ENCODE measurements around the gene ZNF507. TPM values are rescaled to one million over a fixed set of nuclear protein-coding genes. Genes with fewer than 3 reads are reported as not detected.

Gene ZNF507
- total and polyA plus RNA-seq, 5 experiments from 2014 or later = 7.9 to 51.5 (median 8.0) TPM

- Mint-ChIP-seq H3K27me3 (no peaks in the 10 kb centered on the region), H3K36me3 (peaks cover 4 to 70% (median 38%) of the 10 kb centered on the region in 3 donors)
- POLR2A ChIA-PET = interaction anchor here (0.6 kb wide), 1 partner anchor 18 kb away, joined by 6 read pairs; no protein-coding TSS in a partner anchor
These were observed 34.9 kb downstream of the ZNF507 start for GRCh38 chr19:32380269-32380668.

DNA sequence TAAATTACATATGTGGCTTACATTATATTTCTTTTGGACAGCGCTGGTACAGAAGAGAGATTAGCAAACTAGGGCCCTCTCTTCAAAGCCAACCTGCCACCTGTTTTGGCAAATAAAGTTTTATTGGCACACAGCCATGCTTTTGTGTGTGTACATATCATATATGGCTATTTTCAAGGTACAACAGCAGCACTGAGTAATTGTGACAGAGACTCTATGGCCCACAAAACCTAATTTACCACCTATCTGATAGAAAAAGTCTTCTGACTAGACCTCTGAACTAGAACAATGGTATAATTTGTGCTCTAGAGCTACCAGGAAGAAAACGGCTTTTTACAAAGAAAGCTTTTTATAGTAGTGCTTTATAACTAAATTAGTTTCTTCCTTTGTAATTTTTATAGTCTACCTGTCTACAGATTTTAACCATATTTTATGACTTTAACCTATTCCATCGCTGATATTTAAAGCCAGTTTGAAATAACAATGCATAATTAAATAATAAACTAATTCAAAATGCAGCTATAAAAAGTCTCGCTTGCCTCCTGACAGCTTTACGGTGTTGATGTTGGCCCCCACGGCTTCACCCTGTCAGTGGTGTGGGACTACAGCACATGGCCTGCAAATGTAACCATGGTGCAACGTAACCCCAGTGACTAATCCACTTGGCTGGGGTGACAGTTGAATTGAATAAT lies 42.4 kb downstream of the ZNF507 start:
- Mint-ChIP-seq H3K9me3 (no peaks in the 10 kb centered on the region), H3K36me3 (peaks cover 2 to 28% (median 9%) of the 10 kb centered on the region in 3 donors), H3K4me3 (no peak overlapping the region), H3K27me3 (no peaks in the 10 kb centered on the region), H3K27ac (no peak overlapping the region), H3K4me1 (peaks cover under 1 to 12% (median 3%) of the 10 kb centered on the region in 4 donors)
- DNase-seq = no peak
- no peak for ATAC-seq
- POLR2A ChIA-PET = interaction anchor here (2.2 kb wide), 1 partner anchor 18 kb away, joined by 8 read pairs; the partner anchor contains the start of gene DPY19L3

More at GRCh38 chr19:32380269-32380668, 34.9 kb downstream of the ZNF507 start:
- no peaks in the 10 kb centered on the region for H3K9me3 Mint-ChIP-seq
- H3K4me1 Mint-ChIP-seq = peaks cover 7 to 15% (median 10%) of the 10 kb centered on the region in 4 donors
- H3K4me3 Mint-ChIP-seq = no peak overlapping the region
- no peak for DNase-seq
- ATAC-seq = no peak
- H3K27ac Mint-ChIP-seq = peak overlapping the region in 3 of 10 donors; percentile 18 to 71 (median 22)

DNA sequence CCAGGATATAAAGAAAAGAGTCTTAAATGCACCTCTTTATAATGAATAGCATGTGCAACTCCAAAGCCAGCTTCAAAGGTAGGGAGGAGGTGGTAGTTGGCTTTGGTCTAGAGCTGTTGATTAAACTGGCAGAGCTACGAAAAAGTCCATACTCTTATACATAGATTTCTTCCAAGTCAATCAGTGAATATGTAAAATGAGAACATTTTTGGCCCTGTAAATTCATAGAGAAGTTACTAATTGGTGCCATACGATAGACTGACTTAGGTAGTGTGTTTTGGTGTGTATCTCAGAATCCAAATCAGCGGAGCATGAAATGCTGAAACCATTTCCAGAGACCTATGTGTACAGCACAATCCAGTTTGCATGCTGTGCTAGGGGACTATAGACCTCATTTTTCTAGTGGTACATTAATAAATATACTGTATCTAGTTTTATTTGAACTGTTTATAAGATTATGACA lies 43.0 kb downstream of the ZNF507 start:
- Mint-ChIP-seq H3K4me1 (peaks cover 0 to 9% (median 3%) of the 10 kb centered on the region in 4 donors), H3K9me3 (no peaks in the 10 kb centered on the region), H3K36me3 (peaks cover 0 to 22% (median 5%) of the 10 kb centered on the region in 3 donors), H3K4me3 (no peak overlapping the region), H3K27ac (no peak overlapping the region), H3K27me3 (no peaks in the 10 kb centered on the region)
- ATAC-seq = no peak
- no peak for DNase-seq
- POLR2A ChIA-PET = interaction anchor here (2.2 kb wide), 1 partner anchor 17 kb away, joined by 8 read pairs; the partner anchor contains the start of gene DPY19L3

GRCh38 chr19:32392901-32393300 lies 47.5 kb downstream of the ZNF507 start:
- ATAC-seq (no peak), DNase-seq (no peak)
- Mint-ChIP-seq H3K27me3 (no peaks in the 10 kb centered on the region), H3K4me1 (peaks cover 0 to 9% (median 3%) of the 10 kb centered on the region in 4 donors), H3K9me3 (no peaks in the 10 kb centered on the region), H3K4me3 (peak overlapping the region in 1 of 10 donors; percentile 33), H3K36me3 (peaks cover 0 to 9% (median 0%) of the 10 kb centered on the region in 3 donors), H3K27ac (peak overlapping the region in 1 of 10 donors; percentile 17)
- POLR2A ChIA-PET = no interaction called here

DNA sequence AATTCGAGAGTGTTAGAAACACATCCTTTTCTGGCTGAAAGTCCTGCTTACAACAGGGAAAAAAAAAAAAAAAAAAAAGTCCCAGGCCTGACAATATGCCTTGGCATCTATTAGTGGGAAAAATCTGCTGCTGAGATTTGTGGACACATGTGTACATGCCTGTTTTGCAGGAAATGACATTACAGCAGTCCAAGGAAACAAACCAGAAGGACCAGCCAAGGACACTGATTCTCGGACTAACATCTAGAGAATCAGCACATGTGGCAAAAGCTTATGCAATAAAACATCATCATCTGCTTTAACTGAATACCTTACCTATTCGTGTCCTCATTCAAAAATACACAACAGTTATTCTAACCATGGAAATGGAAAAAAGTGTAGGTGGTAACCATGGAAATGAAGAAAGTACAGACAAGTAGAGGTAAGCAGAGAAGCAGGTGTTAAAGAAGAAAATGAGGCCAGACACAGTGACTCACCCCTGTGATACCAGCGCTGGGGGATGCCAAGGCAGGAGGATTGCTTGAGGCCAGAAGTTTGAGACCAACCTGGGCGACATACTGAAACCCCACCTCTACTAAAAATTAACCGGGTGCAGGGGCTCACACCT lies 50.7 kb downstream of the ZNF507 start:
- ATAC-seq (no peak), DNase-seq (no peak)

GRCh38 chr19:32397671-32398101 lies 52.3 kb downstream of the ZNF507 start:
- peaks cover 0 to 6% (median 3%) of the 10 kb centered on the region in 4 donors for H3K4me1 Mint-ChIP-seq

More for the DNA sequence above, 50.7 kb downstream of the ZNF507 start:
- POLR2A ChIA-PET = no interaction called here
- no peaks in the 10 kb centered on the region for H3K9me3 Mint-ChIP-seq
- peaks cover 0 to 9% (median 0%) of the 10 kb centered on the region in 3 donors for H3K36me3 Mint-ChIP-seq
- H3K27ac Mint-ChIP-seq = no peak overlapping the region
- H3K4me1 Mint-ChIP-seq = peaks cover 0 to 9% (median 3%) of the 10 kb centered on the region in 4 donors
- H3K27me3 Mint-ChIP-seq = no peaks in the 10 kb centered on the region
- H3K4me3 Mint-ChIP-seq = no peak overlapping the region

GRCh38 chr19:32401992-32402391 lies 56.6 kb downstream of the ZNF507 start:
- DNase-seq (no peak), ATAC-seq (no peak)
- H3K27me3 Mint-ChIP-seq = no peaks in the 10 kb centered on the region
- POLR2A ChIA-PET = interaction anchor here (0.6 kb wide), 1 partner anchor 437 kb away, joined by 6 read pairs; no protein-coding TSS in a partner anchor
- no peaks in the 10 kb centered on the region for H3K36me3 Mint-ChIP-seq
- H3K9me3 Mint-ChIP-seq = no peaks in the 10 kb centered on the region
- no peak overlapping the region for H3K4me3 Mint-ChIP-seq
- peaks cover 10 to 26% (median 23%) of the 10 kb centered on the region in 4 donors for H3K4me1 Mint-ChIP-seq
- H3K27ac Mint-ChIP-seq = peak overlapping the region in 6 of 10 donors; percentile 12 to 80 (median 56)

More at GRCh38 chr19:32397671-32398101, 52.3 kb downstream of the ZNF507 start:
- peaks cover 0 to 8% (median 0%) of the 10 kb centered on the region in 3 donors for H3K36me3 Mint-ChIP-seq
- no peak for ATAC-seq
- DNase-seq = no peak
- no peaks in the 10 kb centered on the region for H3K9me3 Mint-ChIP-seq
- H3K27ac Mint-ChIP-seq = no peak overlapping the region
- POLR2A ChIA-PET = no interaction called here
- H3K27me3 Mint-ChIP-seq = no peaks in the 10 kb centered on the region
- H3K4me3 Mint-ChIP-seq = no peak overlapping the region

GRCh38 chr19:32403291-32403995 lies 58.0 kb downstream of the ZNF507 start:
- no peak for DNase-seq
- peak overlapping the region in 7 of 10 donors; percentile 11 to 94 (median 80) for H3K27ac Mint-ChIP-seq
- peaks cover 0 to 5% (median 0%) of the 10 kb centered on the region in 3 donors for H3K36me3 Mint-ChIP-seq
- POLR2A ChIA-PET = interaction anchor here (0.6 to 2.9 kb wide), 2 partner anchors 51 to 58 kb away, joined by 3 to 23 read pairs; partner anchors contain the start of gene ZNF507
- no peaks in the 10 kb centered on the region for H3K9me3 Mint-ChIP-seq
- no peaks in the 10 kb centered on the region for H3K27me3 Mint-ChIP-seq
- no peak for ATAC-seq
- H3K4me1 Mint-ChIP-seq = peaks cover 10 to 30% (median 27%) of the 10 kb centered on the region in 4 donors
- peak overlapping the region in 7 of 10 donors; percentile 79 to 94 (median 89) for H3K4me3 Mint-ChIP-seq

- no peaks in the 10 kb centered on the region for H3K9me3 Mint-ChIP-seq
- no peak for DNase-seq
- no peaks in the 10 kb centered on the region for H3K27me3 Mint-ChIP-seq
- POLR2A ChIA-PET = interaction anchor here (0.6 to 2.9 kb wide), 7 partner anchors 9 to 676 kb away, joined by 3 to 23 read pairs (median 3); partner anchors contain the start of genes PDCD5, RGS9BP and ZNF507
- H3K27ac Mint-ChIP-seq = peak overlapping the region; percentile 57 to 94 (median 90)
- H3K36me3 Mint-ChIP-seq = peaks cover 0 to 11% (median 0%) of the 10 kb centered on the region in 3 donors
- no peak for ATAC-seq
- peak overlapping the region; percentile 79 to 94 (median 88) for H3K4me3 Mint-ChIP-seq
- peaks cover 10 to 30% (median 27%) of the 10 kb centered on the region in 4 donors for H3K4me1 Mint-ChIP-seq
These were observed 59.0 kb downstream of the ZNF507 start for GRCh38 chr19:32404213-32404932.

DNA sequence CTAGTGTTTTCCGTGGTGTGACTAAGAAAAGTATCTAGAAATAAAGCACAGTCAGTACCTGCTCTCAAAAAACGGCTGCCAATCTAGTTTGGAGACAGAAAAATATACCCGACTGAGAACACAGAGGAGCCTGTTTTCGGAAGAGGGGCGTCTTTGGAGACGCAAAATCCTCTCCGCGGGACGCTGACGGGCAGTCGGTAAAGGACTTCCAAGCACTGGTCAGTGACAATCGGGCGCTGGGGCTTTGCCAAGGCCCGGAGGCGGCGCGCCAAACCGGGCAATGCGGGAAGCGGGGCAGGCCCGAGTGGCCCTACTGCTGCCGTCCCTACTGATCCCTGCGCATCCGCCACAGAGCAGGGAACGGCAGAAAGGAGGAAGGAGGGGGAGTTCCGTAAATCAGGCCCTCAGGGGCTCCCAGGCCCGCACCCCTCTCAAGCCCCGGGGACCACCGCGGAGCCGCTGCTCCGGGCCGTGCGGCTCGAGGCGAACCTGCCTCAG lies 59.6 kb downstream of the ZNF507 start:
- Mint-ChIP-seq H3K27ac (peak overlapping the region; percentile 57 to 94 (median 93)), H3K4me1 (peaks cover 10 to 30% (median 27%) of the 10 kb centered on the region in 4 donors), H3K9me3 (no peaks in the 10 kb centered on the region), H3K36me3 (peaks cover 0 to 15% (median 0%) of the 10 kb centered on the region in 3 donors), H3K27me3 (no peaks in the 10 kb centered on the region), H3K4me3 (peak overlapping the region; percentile 79 to 94 (median 88))
- POLR2A ChIA-PET = interaction anchor here (0.7 to 2.9 kb wide), 11 partner anchors 15 to 771 kb away, joined by 3 to 23 read pairs (median 6); partner anchors contain the start of genes PDCD5, RGS9BP and ZNF507
- peak in 4 of 10 donors; percentile 3 to 61 (median 8) for DNase-seq
- peak in 1 of 2 donors; percentile 18 for ATAC-seq

All from naive thymus-derived CD8-positive, alpha-beta T cell (primary cell).